Measurements from ENCODE around the gene CABLES2. TPM values are rescaled to one million over a fixed set of nuclear protein-coding genes. Genes with fewer than 3 reads are reported as not detected.

Gene CABLES2
- polyA plus RNA-seq, 1 experiment = 4.8 TPM

DNA sequence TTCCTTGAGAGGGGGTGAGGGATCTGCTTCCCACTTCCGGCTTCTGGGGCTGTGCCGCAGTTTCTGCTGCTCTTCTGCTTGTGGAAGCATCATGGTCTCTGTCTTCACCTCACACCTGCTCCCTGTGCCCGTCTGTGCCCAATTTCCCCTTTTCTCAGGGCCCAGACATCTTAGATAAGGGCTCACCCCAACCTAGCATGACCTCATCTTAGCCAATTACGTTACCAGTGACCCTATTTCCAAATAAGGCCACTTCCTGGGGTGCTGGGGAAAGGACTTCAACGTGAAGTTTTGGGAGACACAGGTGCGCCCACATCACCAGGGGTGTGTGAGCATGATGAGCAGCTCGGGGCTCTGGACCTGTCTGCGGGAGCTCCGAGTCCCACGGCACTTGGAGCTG, 41.0 kb upstream of the CABLES2 start:
- H3K4me3 ChIP-seq (ENCODE audit: low read depth, low read length) = no peak overlapping the region
- TF ChIP-seq CTCF (IDR thresholded peaks at IDR 0.05; ENCODE audit: insufficient read depth, low read depth, low read length) = no peak
- H3K27me3 ChIP-seq (ENCODE audit: control insufficient read depth, insufficient read depth, low read length) = no peaks in the 10 kb centered on the region; the same call in 1 of the 2 replicates
- no peaks in the 10 kb centered on the region for H3K36me3 ChIP-seq (ENCODE audit: control insufficient read depth, insufficient read depth, low read length)
- no peak for DNase-seq (ENCODE audit: low read depth)
- ChIA-PET CTCF (no interaction called here), POLR2A (no interaction called here)

- TF ChIP-seq CTCF (IDR thresholded peaks at IDR 0.05; ENCODE audit: insufficient read depth, low read depth, low read length) = no peak
- H3K27me3 ChIP-seq (ENCODE audit: control insufficient read depth, insufficient read depth, low read length) = no peaks in the 10 kb centered on the region; the same call in 1 of the 2 replicates
- CTCF ChIA-PET = no interaction called here
- POLR2A ChIA-PET = no interaction called here
- H3K36me3 ChIP-seq (ENCODE audit: control insufficient read depth, insufficient read depth, low read length) = no peaks in the 10 kb centered on the region
- no peak overlapping the region for H3K4me3 ChIP-seq (ENCODE audit: low read depth, low read length)
- DNase-seq (ENCODE audit: low read depth) = no peak
Observed at GRCh38 chr20:62446888-62447869, 40.1 kb upstream of the CABLES2 start.

DNA sequence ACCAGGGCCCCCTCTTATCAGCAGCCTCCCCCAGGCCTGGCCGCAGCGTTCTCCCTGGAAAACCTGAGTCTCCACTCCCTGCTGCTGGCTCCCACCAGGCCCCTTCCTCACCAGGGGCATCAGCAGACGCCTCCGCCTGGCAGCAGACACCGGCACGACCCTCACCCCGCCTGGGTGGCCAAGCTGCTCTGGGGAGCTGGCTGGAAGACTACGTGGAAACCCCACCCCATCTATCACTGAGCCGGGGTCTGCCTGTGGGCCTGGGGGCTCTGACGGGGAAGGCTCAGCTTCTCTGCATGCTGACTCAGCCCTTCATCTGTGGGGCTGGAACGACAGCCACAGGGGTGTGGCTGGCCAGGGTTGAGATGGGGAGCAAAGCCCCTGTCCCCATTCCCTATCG, 39.4 kb upstream of the CABLES2 start:
- POLR2A ChIA-PET = no interaction called here
- Histone ChIP-seq H3K4me3 (ENCODE audit: low read depth, low read length) (no peak overlapping the region), H3K36me3 (ENCODE audit: control insufficient read depth, insufficient read depth, low read length) (no peaks in the 10 kb centered on the region), H3K27me3 (ENCODE audit: control insufficient read depth, insufficient read depth, low read length) (no peaks in the 10 kb centered on the region; the same call in none of the 2 replicates)
- DNase-seq (ENCODE audit: low read depth) = no peak
- CTCF ChIA-PET = no interaction called here
- no peak for TF ChIP-seq CTCF (IDR thresholded peaks at IDR 0.05; ENCODE audit: insufficient read depth, low read depth, low read length)

GRCh38 chr20:62445553-62446340, 38.7 kb upstream of the CABLES2 start:
- no peak for TF ChIP-seq CTCF (IDR thresholded peaks at IDR 0.05; ENCODE audit: insufficient read depth, low read depth, low read length)
- ChIA-PET POLR2A (no interaction called here), CTCF (no interaction called here)
- Histone ChIP-seq H3K36me3 (ENCODE audit: control insufficient read depth, insufficient read depth, low read length) (no peaks in the 10 kb centered on the region), H3K27me3 (ENCODE audit: control insufficient read depth, insufficient read depth, low read length) (no peaks in the 10 kb centered on the region; the same call in none of the 2 replicates), H3K4me3 (ENCODE audit: low read depth, low read length) (no peak overlapping the region)
- DNase-seq (ENCODE audit: low read depth) = no peak

DNA sequence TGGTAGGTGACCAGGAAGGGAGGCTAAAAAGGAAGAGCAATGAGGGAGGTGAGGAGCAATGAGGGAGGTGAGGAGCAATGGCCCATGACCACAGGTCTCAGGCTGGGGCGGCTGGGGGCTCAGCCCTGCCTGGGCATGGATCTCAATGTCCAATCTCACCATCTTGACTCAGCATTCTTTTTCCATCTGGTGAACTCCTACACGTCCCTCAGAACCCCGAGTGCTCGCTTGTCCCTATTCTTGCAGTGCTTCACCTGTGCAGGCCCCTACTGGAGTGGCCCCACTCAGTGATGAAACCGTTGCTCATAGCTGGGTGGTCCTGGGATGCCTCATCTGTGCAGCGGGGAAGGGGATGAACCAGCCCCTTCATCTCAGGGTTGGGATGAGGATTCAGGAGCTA, 37.2 kb upstream of the CABLES2 start:
- no peak for TF ChIP-seq CTCF (IDR thresholded peaks at IDR 0.05; ENCODE audit: insufficient read depth, low read depth, low read length)
- DNase-seq (ENCODE audit: low read depth) = no peak
- POLR2A ChIA-PET = no interaction called here
- H3K4me3 ChIP-seq (ENCODE audit: low read depth, low read length) = no peak overlapping the region
- H3K27me3 ChIP-seq (ENCODE audit: control insufficient read depth, insufficient read depth, low read length) = peaks cover 3% of the 10 kb centered on the region
- CTCF ChIA-PET = no interaction called here
- H3K36me3 ChIP-seq (ENCODE audit: control insufficient read depth, insufficient read depth, low read length) = no peaks in the 10 kb centered on the region

Data from BJ (cell line).